Suprapubic skin (tissue), 4 donors: ENCODE data around the gene GARS1. TPM values are rescaled to one million over a fixed set of nuclear protein-coding genes. Genes with fewer than 3 reads are reported as not detected.
A peak's percentile ranks its signal among the peaks of the same experiment; 100 is the strongest.

ENCODE experiments used
- DNase-seq, 2 donors: peaks; one replicate each; pipeline ENCODE4 v3.0.0-alpha.2; 2019; ENCODE audit warnings: low spot score in 2 of 2
- H3K27ac ChIP-seq: fragments of 200-600 bp; sonication (generic); one replicate; pipeline ENCODE4 v1.5.1; 2019
- H3K27me3 ChIP-seq: fragments of 200-600 bp; sonication (generic); one replicate; pipeline ENCODE4 v1.5.1; 2019
- H3K36me3 ChIP-seq: fragments of 200-600 bp; sonication (generic); one replicate; pipeline ENCODE4 v1.5.1; 2019
- H3K4me1 ChIP-seq: fragments of 200-600 bp; sonication (generic); one replicate; pipeline ENCODE4 v1.5.1; 2019
- H3K4me3 ChIP-seq: fragments of 200-600 bp; sonication (generic); one replicate; pipeline ENCODE4 v1.5.1; 2019; ENCODE audit warnings: mild to moderate bottlenecking
- H3K9me3 ChIP-seq: fragments of 200-600 bp; sonication (generic); one replicate; pipeline ENCODE4 v1.5.1; 2019
- CTCF ChIP-seq, 2 donors: fragments of 200-600 bp in 1 of 2; fragments of 450-650 bp in 1 of 2; sonication (generic) in 1 of 2; IDR thresholded peaks; one replicate each; pipeline ENCODE4 v1.5.1; 2016 to 2019; ENCODE audit warnings: antibody characterized with exemption in 2 of 2, mild to moderate bottlenecking in 1 of 2, moderate library complexity in 1 of 2
- EP300 ChIP-seq: sonication (generic); formaldehyde crosslinking; IDR thresholded peaks from one replicate; pipeline ENCODE4 v1.6.1; 2017; ENCODE audit warnings: antibody characterized with exemption
- POLR2A ChIP-seq, 2 donors: fragments of 450-650 bp; IDR thresholded peaks; one replicate each; pipeline ENCODE4 v1.6.1; 2017; ENCODE audit warnings: antibody characterized with exemption in 2 of 2, mild to moderate bottlenecking in 2 of 2, moderate library complexity in 2 of 2
- POLR2AphosphoS5 ChIP-seq, 3 donors: sonication (generic); formaldehyde crosslinking; IDR thresholded peaks; one replicate each; pipeline ENCODE4 v1.6.1; 2017; ENCODE audit warnings: antibody characterized with exemption in 3 of 3
- WGBS: methylation state at CpG from one replicate; pipeline ENCODE4 v1.1.5; 2018; 5-methylcytosine and 5-hydroxymethylcytosine counted together
- total RNA-seq, 4 donors: library from RNA; depleted of rRNA; stranded (reverse); fragments of >200 nt; gene quantifications; one replicate each; pipeline ENCODE4 v1.1.0, GENCODE V29; 2016

GARS1 gene
- total RNA-seq, 4 donors from 2014 or later = 72.5 to 116 (median 97.6) TPM

- H3K36me3 ChIP-seq = peaks cover 17% of the 10 kb centered on the region
- no peaks in the 10 kb centered on the region for H3K27me3 ChIP-seq
- TF ChIP-seq EP300 (no peak), POLR2AphosphoS5 (IDR thresholded peaks at IDR 0.05) (no peak), CTCF (IDR thresholded peaks at IDR 0.05) (no peak), POLR2A (IDR thresholded peaks at IDR 0.05) (no peak)
- no peak overlapping the region for H3K27ac ChIP-seq
- no peaks in the 10 kb centered on the region for H3K9me3 ChIP-seq
- no peak for DNase-seq
- 91% methylated on average over 3 of the region's 3 CpGs for WGBS
- H3K4me3 ChIP-seq = no peak overlapping the region
- peaks cover 17% of the 10 kb centered on the region for H3K4me1 ChIP-seq
Measured at GRCh38 chr7:30589111-30589510, 5.6 kb upstream of the GARS1 start.

DNA sequence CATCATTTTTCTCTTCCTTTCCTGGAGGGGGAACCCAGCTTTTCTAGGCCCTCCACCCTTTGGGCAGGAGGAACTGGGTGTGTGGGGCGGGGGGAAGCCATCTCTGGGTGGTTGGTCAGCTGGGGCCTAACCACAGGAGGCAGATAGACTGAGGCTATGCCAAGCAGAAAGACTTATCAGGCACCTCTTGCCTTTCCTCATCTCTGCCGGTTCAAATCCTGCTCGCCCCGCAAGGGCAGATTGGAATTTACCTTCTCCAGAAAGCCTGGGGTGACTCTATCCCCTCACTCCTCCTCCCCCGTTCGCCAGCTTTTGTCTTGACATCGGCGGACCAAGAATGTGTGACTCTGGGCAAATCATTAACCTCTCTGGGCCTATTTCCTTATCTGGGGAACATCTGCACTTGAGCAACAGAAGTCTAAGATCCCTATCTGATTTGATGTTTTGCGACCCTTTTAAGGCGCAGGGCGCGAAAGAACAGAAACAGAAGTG, 584 bp upstream of the GARS1 start:
- WGBS = under 1% methylated on average over 12 of the region's 12 CpGs
- peaks cover under 1% of the 10 kb centered on the region for H3K36me3 ChIP-seq
- TF ChIP-seq EP300 (no peak), POLR2A (IDR thresholded peaks at IDR 0.05) (no peak), POLR2AphosphoS5 (IDR thresholded peaks at IDR 0.05) (no peak), CTCF (IDR thresholded peaks at IDR 0.05) (no peak)
- H3K9me3 ChIP-seq = no peaks in the 10 kb centered on the region
- no peaks in the 10 kb centered on the region for H3K27me3 ChIP-seq
- H3K4me1 ChIP-seq = peaks cover 43% of the 10 kb centered on the region
- peak in 1 of 2 donors; percentile 68 for DNase-seq
- H3K4me3 ChIP-seq = peak overlapping the region; percentile 100
- H3K27ac ChIP-seq = peak overlapping the region; percentile 98

GRCh38 chr7:30595436-30596013, 847 bp downstream of the GARS1 start:
- Histone ChIP-seq H3K4me1 (peaks cover 43% of the 10 kb centered on the region), H3K27me3 (no peaks in the 10 kb centered on the region), H3K36me3 (peaks cover 13% of the 10 kb centered on the region), H3K9me3 (no peaks in the 10 kb centered on the region), H3K4me3 (peak overlapping the region; percentile 100), H3K27ac (peak overlapping the region; percentile 98)
- 2% methylated on average over 13 of the region's 13 CpGs for WGBS
- no peak for DNase-seq
- TF ChIP-seq EP300 (no peak), CTCF (IDR thresholded peaks at IDR 0.05) (no peak), POLR2AphosphoS5 (IDR thresholded peaks at IDR 0.05) (no peak), POLR2A (IDR thresholded peaks at IDR 0.05) (no peak)

DNA sequence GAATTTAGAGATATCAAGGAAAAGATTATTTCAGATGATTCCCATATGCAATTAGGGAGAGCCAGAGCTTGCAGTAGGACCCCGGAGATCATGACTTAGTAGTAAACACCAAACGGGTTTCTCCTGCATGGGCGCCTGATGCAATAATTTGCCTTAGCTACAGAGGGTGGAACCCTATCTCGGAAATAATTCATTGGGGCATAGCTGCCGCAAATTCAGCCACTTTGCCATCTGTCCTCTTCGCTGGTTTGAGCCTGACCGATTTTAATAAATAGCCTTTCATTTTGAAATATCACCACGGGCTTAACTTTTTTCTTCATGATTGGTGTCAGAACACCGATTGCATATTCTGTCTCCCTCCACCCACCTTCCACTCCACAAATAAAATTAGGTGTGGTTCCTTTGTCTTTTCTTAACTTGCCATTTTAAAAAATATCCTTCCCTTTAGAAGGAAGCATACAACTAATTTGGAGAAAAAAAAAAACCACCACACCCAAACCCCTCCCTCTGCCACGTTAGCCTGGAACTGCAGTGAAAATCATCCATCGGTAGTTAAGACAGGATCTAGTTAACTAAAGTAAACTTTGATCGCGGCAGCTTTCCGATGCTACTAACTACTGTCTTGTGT, 1.4 kb downstream of the GARS1 start:
- Histone ChIP-seq H3K9me3 (no peaks in the 10 kb centered on the region), H3K36me3 (peaks cover 19% of the 10 kb centered on the region), H3K4me1 (peaks cover 43% of the 10 kb centered on the region), H3K27me3 (no peaks in the 10 kb centered on the region), H3K4me3 (peak overlapping the region; percentile 100), H3K27ac (peak overlapping the region; percentile 98)
- 15% methylated on average over 14 of the region's 14 CpGs for WGBS
- TF ChIP-seq CTCF (IDR thresholded peaks at IDR 0.05) (no peak), POLR2AphosphoS5 (IDR thresholded peaks at IDR 0.05) (no peak), POLR2A (IDR thresholded peaks at IDR 0.05) (no peak), EP300 (no peak)
- DNase-seq = no peak

GRCh38 chr7:30596721-30597120, 2.0 kb downstream of the GARS1 start:
- no peaks in the 10 kb centered on the region for H3K27me3 ChIP-seq
- H3K36me3 ChIP-seq = peaks cover 25% of the 10 kb centered on the region
- 69% methylated on average over 3 of the region's 3 CpGs for WGBS
- no peak for TF ChIP-seq POLR2AphosphoS5 (IDR thresholded peaks at IDR 0.05)
- no peak for TF ChIP-seq POLR2A (IDR thresholded peaks at IDR 0.05)
- TF ChIP-seq EP300 = no peak
- TF ChIP-seq CTCF (IDR thresholded peaks at IDR 0.05) = no peak
- peak overlapping the region; percentile 100 for H3K4me3 ChIP-seq
- no peak for DNase-seq
- H3K4me1 ChIP-seq = peaks cover 43% of the 10 kb centered on the region
- H3K9me3 ChIP-seq = no peaks in the 10 kb centered on the region
- no peak overlapping the region for H3K27ac ChIP-seq
